Caco-2 (cell line): ENCODE data around the gene TF. TPM values are rescaled to one million over a fixed set of nuclear protein-coding genes. Genes with fewer than 3 reads are reported as not detected.

Source experiments
- BruUV-seq: library from RNA; stranded (reverse); fragments of 400-500 nt; replicated peaks from 2 replicates; lab custom pipeline; 2021; lab: Mats Ljungman, UMichigan
- CTCF ChIA-PET: fragments of 300-600 bp; sonication (Branson Sonifier 250); formaldehyde crosslinking; loops from one replicate; lab custom pipeline; 2022; ENCODE audit warnings: antibody characterized with exemption; lab: Charles Lee
- POLR2A ChIA-PET: fragments of 300-600 bp; sonication (Branson Sonifier 250); formaldehyde crosslinking; loops from one replicate; lab custom pipeline; 2022; ENCODE audit warnings: antibody characterized with exemption; lab: Charles Lee
- DNase-seq, 2 experiments: peaks; one replicate each; pipeline versions ENCODE4 v3.0.0 to v3.0.0-alpha.2; 2020 to 2022
- H3K27me3 ChIP-seq: replicated peaks from 2 replicates; pipeline ENCODE4 v1.6.0; 2011; ENCODE audit warnings: low read length; ENCODE audit not compliant: control insufficient read depth, insufficient read depth
- H3K36me3 ChIP-seq: 2 replicates; pipeline ENCODE4 v1.5.1; 2011; ENCODE audit warnings: low read length; ENCODE audit not compliant: control insufficient read depth, insufficient read depth
- H3K4me1 ChIP-seq: fragments of 250-450 bp; sonication (Bioruptor Pico); 2 replicates; pipeline ENCODE4 v1.5.1; 2020; ENCODE audit warnings: mild to moderate bottlenecking
- H3K4me3 ChIP-seq: 2 replicates; pipeline ENCODE4 v1.5.1; 2011; ENCODE audit warnings: low read depth, mild to moderate bottlenecking, control low read depth, low read length
- H3K9me3 ChIP-seq: fragments of 250-450 bp; sonication (Bioruptor Pico); 2 replicates; pipeline ENCODE4 v1.5.1; 2020; ENCODE audit warnings: mild to moderate bottlenecking, moderate library complexity
- H3K27ac Mint-ChIP-seq: one replicate; pipeline ENCODE4 v1.8.0; 2022; ENCODE audit warnings: mixed read lengths; ENCODE audit not compliant: unreplicated experiment
- H3K27me3 Mint-ChIP-seq: one replicate; pipeline ENCODE4 v1.8.0; 2022; ENCODE audit warnings: mixed read lengths; ENCODE audit not compliant: insufficient read depth, unreplicated experiment
- H3K36me3 Mint-ChIP-seq: one replicate; pipeline ENCODE4 v1.8.0; 2022; ENCODE audit warnings: mild to moderate bottlenecking, mixed read lengths; ENCODE audit not compliant: insufficient read depth, unreplicated experiment
- H3K4me1 Mint-ChIP-seq: one replicate; pipeline ENCODE4 v1.8.0; 2022; ENCODE audit warnings: low read depth, mixed read lengths; ENCODE audit not compliant: unreplicated experiment
- H3K4me3 Mint-ChIP-seq: one replicate; pipeline ENCODE4 v1.8.0; 2022; ENCODE audit warnings: mild to moderate bottlenecking, moderate library complexity, mixed read lengths; ENCODE audit not compliant: unreplicated experiment
- H3K9me3 Mint-ChIP-seq: one replicate; pipeline ENCODE4 v1.8.0; 2022; ENCODE audit warnings: mixed read lengths; ENCODE audit not compliant: unreplicated experiment
- CTCF ChIP-seq, 2 experiments: fragments of 200-600 bp in 1 of 2; IDR thresholded peaks; 1 replicate in 1 of 2; 2 replicates in 1 of 2; pipeline versions ENCODE4 v1.5.1 to v1.8.0; 2011 to 2022; ENCODE audit warnings: antibody characterized with exemption in 1 of 2, control low read depth in 1 of 2, inconsistent platforms in 1 of 2, low read depth in 1 of 2, low read length in 1 of 2, mild to moderate bottlenecking in 1 of 2, moderate library complexity in 1 of 2; ENCODE audit not compliant: insufficient read depth in 1 of 2, severe bottlenecking in 1 of 2, unreplicated experiment in 1 of 2
- intact Hi-C: fragments of 100-400 bp; cut with micrococcal nuclease; formaldehyde crosslinking; loops from one replicate; pipeline ENCODE4 v1.10.0; 2022; ENCODE audit not compliant: unreplicated experiment
- total RNA-seq: library from RNA; stranded (reverse); gene quantifications from 2 replicates; pipeline ENCODE4 v1.2.3, GENCODE V29; 2022

The TF gene
- total RNA-seq, 1 experiment from 2014 or later: 23.4 TPM

- H3K4me1 ChIP-seq: no peaks in the 10 kb centered on the region
- DNase-seq: peak in 1 of 2 experiments; percentile 14
- intact Hi-C loops: no loop called here
- no peak for TF ChIP-seq CTCF (IDR thresholded peaks at IDR 0.05; ENCODE audit: insufficient read depth in 1 of 2, low read depth in 1 of 2, low read length in 1 of 2, severe bottlenecking in 1 of 2, unreplicated experiment in 1 of 2)
- no peaks in the 10 kb centered on the region for H3K4me1 Mint-ChIP-seq
- H3K9me3 Mint-ChIP-seq: no peaks in the 10 kb centered on the region
- H3K27me3 Mint-ChIP-seq: no peaks in the 10 kb centered on the region
- no peak overlapping the region for H3K27ac Mint-ChIP-seq
- no peak overlapping the region for H3K4me3 Mint-ChIP-seq
- POLR2A ChIA-PET: no interaction called here
- H3K9me3 ChIP-seq: no peaks in the 10 kb centered on the region
- CTCF ChIA-PET: no interaction called here
- H3K36me3 ChIP-seq: no peaks in the 10 kb centered on the region
- no peak overlapping the region for H3K4me3 ChIP-seq
- BruUV-seq: no TSS peak
- no peaks in the 10 kb centered on the region for H3K36me3 Mint-ChIP-seq
- no peaks in the 10 kb centered on the region for H3K27me3 ChIP-seq
Measured at GRCh38 chr3:133841196-133841595, 95.0 kb downstream of the TF start.

DNA sequence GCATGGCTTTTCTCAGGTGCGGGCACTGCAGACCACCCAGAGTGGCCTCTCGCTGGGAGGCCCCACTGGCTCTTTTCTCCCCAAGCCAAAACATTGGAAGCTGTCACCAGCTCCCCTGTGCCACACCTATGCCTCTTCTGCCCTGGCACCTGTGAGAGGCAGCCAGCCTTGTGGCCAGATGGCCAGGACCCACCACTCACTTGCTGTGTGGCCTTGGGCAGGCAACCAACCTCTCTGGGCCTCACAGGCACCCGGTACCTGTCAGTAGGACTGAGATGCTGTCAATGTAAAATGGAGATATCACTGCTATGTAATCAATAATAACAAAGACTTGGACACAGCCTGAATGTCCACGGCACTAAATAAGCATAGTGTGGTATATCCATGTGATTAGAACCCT is 96.0 kb downstream of the TF start:
- no peak for DNase-seq
- Histone ChIP-seq H3K9me3 (no peaks in the 10 kb centered on the region), H3K36me3 (no peaks in the 10 kb centered on the region), H3K4me3 (no peak overlapping the region), H3K4me1 (no peaks in the 10 kb centered on the region), H3K27me3 (no peaks in the 10 kb centered on the region)
- CTCF ChIA-PET: no interaction called here
- Mint-ChIP-seq H3K36me3 (no peaks in the 10 kb centered on the region), H3K9me3 (no peaks in the 10 kb centered on the region), H3K4me1 (no peaks in the 10 kb centered on the region), H3K4me3 (no peak overlapping the region), H3K27me3 (no peaks in the 10 kb centered on the region), H3K27ac (no peak overlapping the region)
- no peak for TF ChIP-seq CTCF (IDR thresholded peaks at IDR 0.05; ENCODE audit: insufficient read depth in 1 of 2, low read depth in 1 of 2, low read length in 1 of 2, severe bottlenecking in 1 of 2, unreplicated experiment in 1 of 2)
- intact Hi-C loops: no loop called here
- POLR2A ChIA-PET: no interaction called here
- no TSS peak for BruUV-seq

DNA sequence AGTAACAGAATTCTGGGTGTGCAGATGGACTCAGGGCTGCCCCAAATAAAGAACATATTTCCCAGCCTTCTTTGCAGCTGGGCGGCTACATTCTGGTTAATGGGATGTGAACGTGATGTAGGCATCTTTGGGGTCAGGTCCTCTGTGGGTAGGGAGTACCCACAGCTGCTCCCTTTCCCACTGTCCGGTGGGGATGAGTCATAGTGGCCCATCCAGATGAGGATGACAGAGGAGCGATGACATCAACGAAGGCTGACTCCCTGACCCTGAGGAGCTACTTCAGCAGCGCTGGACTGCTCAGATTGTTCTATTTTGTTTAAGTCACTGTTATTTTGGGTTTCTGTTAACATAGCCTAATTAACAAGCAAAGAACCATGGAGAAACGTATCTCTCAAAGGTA is 97.4 kb downstream of the TF start:
- Histone ChIP-seq H3K36me3 (no peaks in the 10 kb centered on the region), H3K4me1 (no peaks in the 10 kb centered on the region), H3K4me3 (no peak overlapping the region), H3K9me3 (no peaks in the 10 kb centered on the region), H3K27me3 (no peaks in the 10 kb centered on the region)
- no TSS peak for BruUV-seq
- POLR2A ChIA-PET: no interaction called here
- no peak for TF ChIP-seq CTCF (IDR thresholded peaks at IDR 0.05; ENCODE audit: insufficient read depth in 1 of 2, low read depth in 1 of 2, low read length in 1 of 2, severe bottlenecking in 1 of 2, unreplicated experiment in 1 of 2)
- Mint-ChIP-seq H3K9me3 (no peaks in the 10 kb centered on the region), H3K4me1 (no peaks in the 10 kb centered on the region), H3K36me3 (no peaks in the 10 kb centered on the region), H3K27ac (no peak overlapping the region), H3K4me3 (no peak overlapping the region), H3K27me3 (peaks cover 8% of the 10 kb centered on the region)
- no peak for DNase-seq
- intact Hi-C loops: no loop called here
- CTCF ChIA-PET: no interaction called here
